HG03457 (cell line): ENCODE measurements around the gene MYO1G.
"Not testable (repeated sequence)": the region's sequence is repeated elsewhere in the genome, so short reads cannot be mapped to it uniquely, and the experiment has no call there.

Experiments used
- ATAC-seq: cut with Tn5 transposase; IDR thresholded peaks from one replicate; pipeline ENCODE4 v1.9.1; 2021; ENCODE audit warnings: moderate number of reproducible peaks; ENCODE audit not compliant: unreplicated experiment

Gene MYO1G

GRCh38 chr7:44944821-44945220, 34.0 kb downstream of the MYO1G start:
- no peak for ATAC-seq

- ATAC-seq: no peak
These were observed 35.2 kb downstream of the MYO1G start for GRCh38 chr7:44943631-44944030.

- ATAC-seq: no peak
These were observed 41.4 kb downstream of the MYO1G start for GRCh38 chr7:44937426-44937825.

- ATAC-seq: no peak
These were observed 42.5 kb downstream of the MYO1G start for GRCh38 chr7:44936322-44936721.

- ATAC-seq: no peak
These were observed 43.2 kb downstream of the MYO1G start for GRCh38 chr7:44935583-44935982.

GRCh38 chr7:44935016-44935415, 43.8 kb downstream of the MYO1G start:
- no peak for ATAC-seq

- not testable (repeated sequence) for ATAC-seq
These were observed 44.3 kb downstream of the MYO1G start for GRCh38 chr7:44934510-44934909.

GRCh38 chr7:44930921-44931320, 47.9 kb downstream of the MYO1G start:
- no peak for ATAC-seq

- no peak for ATAC-seq
These were observed 56.5 kb downstream of the MYO1G start for GRCh38 chr7:44922351-44922694.

GRCh38 chr7:44921607-44922350, 57.0 kb downstream of the MYO1G start:
- ATAC-seq: no peak

- no peak for ATAC-seq
These were observed 58.7 kb downstream of the MYO1G start for GRCh38 chr7:44920119-44920518.

- no peak for ATAC-seq
These were observed 60.8 kb downstream of the MYO1G start for GRCh38 chr7:44918029-44918428.

GRCh38 chr7:44917465-44917864, 61.4 kb downstream of the MYO1G start:
- no peak for ATAC-seq

GRCh38 chr7:44914992-44915607, 63.7 kb downstream of the MYO1G start:
- no peak for ATAC-seq

- ATAC-seq: no peak
These were observed 66.0 kb downstream of the MYO1G start for GRCh38 chr7:44912775-44913347.
